Caco-2 (cell line): ENCODE data around the gene ADGRF4. TPM values are rescaled to one million over a fixed set of nuclear protein-coding genes. Genes with fewer than 3 reads are reported as not detected.

Experiments used
- BruUV-seq: library from RNA; stranded (reverse); fragments of 400-500 nt; replicated peaks from 2 replicates; lab custom pipeline; 2021; lab: Mats Ljungman, UMichigan
- CTCF ChIA-PET: fragments of 300-600 bp; sonication (Branson Sonifier 250); formaldehyde crosslinking; loops from one replicate; lab custom pipeline; 2022; ENCODE audit warnings: antibody characterized with exemption; lab: Charles Lee
- POLR2A ChIA-PET: fragments of 300-600 bp; sonication (Branson Sonifier 250); formaldehyde crosslinking; loops from one replicate; lab custom pipeline; 2022; ENCODE audit warnings: antibody characterized with exemption; lab: Charles Lee
- DNase-seq, 2 experiments: peaks; one replicate each; pipeline versions ENCODE4 v3.0.0 to v3.0.0-alpha.2; 2020 to 2022
- H3K27me3 ChIP-seq: replicated peaks from 2 replicates; pipeline ENCODE4 v1.6.0; 2011; ENCODE audit warnings: low read length; ENCODE audit not compliant: control insufficient read depth, insufficient read depth
- H3K36me3 ChIP-seq: 2 replicates; pipeline ENCODE4 v1.5.1; 2011; ENCODE audit warnings: low read length; ENCODE audit not compliant: control insufficient read depth, insufficient read depth
- H3K4me1 ChIP-seq: fragments of 250-450 bp; sonication (Bioruptor Pico); 2 replicates; pipeline ENCODE4 v1.5.1; 2020; ENCODE audit warnings: mild to moderate bottlenecking
- H3K4me3 ChIP-seq: 2 replicates; pipeline ENCODE4 v1.5.1; 2011; ENCODE audit warnings: low read depth, mild to moderate bottlenecking, control low read depth, low read length
- H3K9me3 ChIP-seq: fragments of 250-450 bp; sonication (Bioruptor Pico); 2 replicates; pipeline ENCODE4 v1.5.1; 2020; ENCODE audit warnings: mild to moderate bottlenecking, moderate library complexity
- H3K27ac Mint-ChIP-seq: one replicate; pipeline ENCODE4 v1.8.0; 2022; ENCODE audit warnings: mixed read lengths; ENCODE audit not compliant: unreplicated experiment
- H3K27me3 Mint-ChIP-seq: one replicate; pipeline ENCODE4 v1.8.0; 2022; ENCODE audit warnings: mixed read lengths; ENCODE audit not compliant: insufficient read depth, unreplicated experiment
- H3K36me3 Mint-ChIP-seq: one replicate; pipeline ENCODE4 v1.8.0; 2022; ENCODE audit warnings: mild to moderate bottlenecking, mixed read lengths; ENCODE audit not compliant: insufficient read depth, unreplicated experiment
- H3K4me1 Mint-ChIP-seq: one replicate; pipeline ENCODE4 v1.8.0; 2022; ENCODE audit warnings: low read depth, mixed read lengths; ENCODE audit not compliant: unreplicated experiment
- H3K4me3 Mint-ChIP-seq: one replicate; pipeline ENCODE4 v1.8.0; 2022; ENCODE audit warnings: mild to moderate bottlenecking, moderate library complexity, mixed read lengths; ENCODE audit not compliant: unreplicated experiment
- H3K9me3 Mint-ChIP-seq: one replicate; pipeline ENCODE4 v1.8.0; 2022; ENCODE audit warnings: mixed read lengths; ENCODE audit not compliant: unreplicated experiment
- CTCF ChIP-seq, 2 experiments: fragments of 200-600 bp in 1 of 2; IDR thresholded peaks; 1 replicate in 1 of 2; 2 replicates in 1 of 2; pipeline versions ENCODE4 v1.5.1 to v1.8.0; 2011 to 2022; ENCODE audit warnings: antibody characterized with exemption in 1 of 2, control low read depth in 1 of 2, inconsistent platforms in 1 of 2, low read depth in 1 of 2, low read length in 1 of 2, mild to moderate bottlenecking in 1 of 2, moderate library complexity in 1 of 2; ENCODE audit not compliant: insufficient read depth in 1 of 2, severe bottlenecking in 1 of 2, unreplicated experiment in 1 of 2
- intact Hi-C: fragments of 100-400 bp; cut with micrococcal nuclease; formaldehyde crosslinking; loops from one replicate; pipeline ENCODE4 v1.10.0; 2022; ENCODE audit not compliant: unreplicated experiment
- total RNA-seq: library from RNA; stranded (reverse); gene quantifications from 2 replicates; pipeline ENCODE4 v1.2.3, GENCODE V29; 2022

ADGRF4 gene
- total RNA-seq, 1 experiment from 2014 or later, result 10.6 TPM

GRCh38 chr6:47651505-47651944, 46.9 kb upstream of the ADGRF4 start:
- BruUV-seq, result no TSS peak
- Mint-ChIP-seq H3K4me1 (peaks cover 20% of the 10 kb centered on the region), H3K4me3 (no peak overlapping the region), H3K36me3 (peaks cover 5% of the 10 kb centered on the region), H3K27me3 (no peaks in the 10 kb centered on the region), H3K9me3 (no peaks in the 10 kb centered on the region), H3K27ac (no peak overlapping the region)
- intact Hi-C loops, result no loop called here
- no peak for DNase-seq
- no peaks in the 10 kb centered on the region for H3K27me3 ChIP-seq
- TF ChIP-seq CTCF (IDR thresholded peaks at IDR 0.05; ENCODE audit: insufficient read depth in 1 of 2, low read depth in 1 of 2, low read length in 1 of 2, severe bottlenecking in 1 of 2, unreplicated experiment in 1 of 2), result no peak
- peaks cover 34% of the 10 kb centered on the region for H3K4me1 ChIP-seq
- no peaks in the 10 kb centered on the region for H3K9me3 ChIP-seq
- no peak overlapping the region for H3K4me3 ChIP-seq
- ChIA-PET POLR2A (no interaction called here), CTCF (no interaction called here)
- H3K36me3 ChIP-seq, result no peaks in the 10 kb centered on the region

GRCh38 chr6:47653706-47654105, 44.7 kb upstream of the ADGRF4 start:
- BruUV-seq, result no TSS peak
- H3K9me3 ChIP-seq, result no peaks in the 10 kb centered on the region
- H3K27me3 ChIP-seq, result no peaks in the 10 kb centered on the region
- ChIA-PET CTCF (no interaction called here), POLR2A (no interaction called here)
- Mint-ChIP-seq H3K27ac (no peak overlapping the region), H3K27me3 (no peaks in the 10 kb centered on the region), H3K36me3 (peaks cover 5% of the 10 kb centered on the region), H3K4me3 (no peak overlapping the region), H3K9me3 (no peaks in the 10 kb centered on the region), H3K4me1 (peaks cover 9% of the 10 kb centered on the region)
- no peak for DNase-seq
- intact Hi-C loops, result no loop called here
- H3K4me3 ChIP-seq, result no peak overlapping the region
- no peaks in the 10 kb centered on the region for H3K36me3 ChIP-seq
- TF ChIP-seq CTCF (IDR thresholded peaks at IDR 0.05; ENCODE audit: insufficient read depth in 1 of 2, low read depth in 1 of 2, low read length in 1 of 2, severe bottlenecking in 1 of 2, unreplicated experiment in 1 of 2), result no peak
- H3K4me1 ChIP-seq, result peaks cover 27% of the 10 kb centered on the region

- Histone ChIP-seq H3K9me3 (no peaks in the 10 kb centered on the region), H3K27me3 (no peaks in the 10 kb centered on the region), H3K4me1 (peaks cover 22% of the 10 kb centered on the region), H3K4me3 (no peak overlapping the region), H3K36me3 (no peaks in the 10 kb centered on the region)
- no peaks in the 10 kb centered on the region for H3K9me3 Mint-ChIP-seq
- H3K36me3 Mint-ChIP-seq, result peaks cover 5% of the 10 kb centered on the region
- no peak overlapping the region for H3K27ac Mint-ChIP-seq
- DNase-seq, result no peak
- ChIA-PET POLR2A (no interaction called here), CTCF (no interaction called here)
- H3K4me3 Mint-ChIP-seq, result no peak overlapping the region
- H3K27me3 Mint-ChIP-seq, result no peaks in the 10 kb centered on the region
- H3K4me1 Mint-ChIP-seq, result peaks cover 9% of the 10 kb centered on the region
- intact Hi-C loops, result no loop called here
- TF ChIP-seq CTCF (IDR thresholded peaks at IDR 0.05; ENCODE audit: insufficient read depth in 1 of 2, low read depth in 1 of 2, low read length in 1 of 2, severe bottlenecking in 1 of 2, unreplicated experiment in 1 of 2), result no peak
- BruUV-seq, result no TSS peak
Observed at GRCh38 chr6:47654255-47654654, 44.1 kb upstream of the ADGRF4 start.
